GM19035 (cell line): ENCODE measurements around the gene PIP4K2B.
A peak's percentile ranks its signal among the peaks of the same experiment; 100 is the strongest.

Source experiments
- ATAC-seq: cut with Tn5 transposase; IDR thresholded peaks from one replicate; pipeline ENCODE4 v1.9.1; 2021; ENCODE audit not compliant: unreplicated experiment

PIP4K2B gene

DNA sequence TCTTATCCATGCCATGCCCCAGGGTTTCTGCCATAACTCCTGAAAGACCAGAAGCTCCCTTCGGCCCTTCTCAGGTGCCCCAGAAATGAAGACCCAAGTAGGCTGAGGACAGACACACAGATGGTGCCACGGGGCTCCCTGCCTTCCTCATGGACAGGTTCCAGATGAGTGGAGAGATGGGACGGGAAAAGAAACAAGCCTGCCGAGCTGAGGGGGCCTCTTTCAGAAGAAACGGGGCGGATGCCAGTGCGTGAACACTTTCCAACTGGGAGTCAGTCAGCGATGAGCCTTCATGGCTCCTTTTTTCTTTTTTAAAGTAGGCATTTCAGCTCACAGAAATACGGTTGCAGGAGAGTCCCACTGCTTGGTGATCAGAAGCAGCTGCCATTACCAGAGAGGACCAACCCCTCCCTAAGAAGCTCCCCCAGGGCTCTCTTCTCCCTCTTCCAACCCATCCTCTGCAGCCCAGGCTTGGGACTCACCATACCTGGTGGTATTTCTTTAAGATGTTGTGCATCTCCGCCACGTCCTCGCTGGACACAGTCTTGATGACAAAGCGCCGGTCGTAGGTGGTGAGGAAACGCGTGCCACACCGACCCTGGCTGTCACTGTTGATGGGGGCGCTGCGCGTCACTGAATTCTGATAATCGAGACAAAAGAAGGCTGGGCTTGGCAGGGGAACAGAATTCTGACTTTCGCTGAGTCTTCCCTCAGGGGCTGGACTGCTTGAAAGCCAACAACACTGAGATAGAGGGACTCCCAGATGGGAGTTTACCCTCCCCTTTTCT, 19.2 kb downstream of the PIP4K2B start:
- no peak for ATAC-seq

DNA sequence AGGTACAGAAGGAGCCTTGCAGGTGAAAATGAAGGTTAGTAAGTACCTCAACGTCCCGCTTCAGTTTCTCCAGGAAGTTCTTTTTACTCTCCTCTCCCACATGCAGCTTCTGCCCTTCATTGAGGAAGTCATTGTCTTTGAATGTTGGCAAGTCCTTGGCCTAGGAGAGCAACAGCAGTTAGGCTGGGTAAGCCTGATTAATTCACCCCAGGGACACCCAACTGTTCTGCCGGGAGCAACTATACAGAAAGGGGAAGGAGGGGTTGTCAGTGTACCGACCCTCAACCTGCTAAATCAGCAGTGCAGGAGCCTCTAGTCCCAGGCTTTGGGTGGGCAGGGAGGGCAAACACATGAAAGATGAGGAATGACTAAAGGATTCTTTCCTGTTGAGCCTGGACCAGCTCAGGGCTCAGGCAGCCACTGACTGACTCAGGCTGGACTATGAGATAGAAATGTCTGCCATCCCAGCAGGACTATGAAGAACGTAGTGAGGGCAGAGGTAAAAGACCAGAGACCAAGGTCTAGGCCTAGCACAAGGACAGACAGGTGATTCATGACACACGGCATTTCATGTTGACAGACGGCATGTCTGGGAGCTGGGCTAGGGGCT, 21.6 kb downstream of the PIP4K2B start:
- no peak for ATAC-seq

DNA sequence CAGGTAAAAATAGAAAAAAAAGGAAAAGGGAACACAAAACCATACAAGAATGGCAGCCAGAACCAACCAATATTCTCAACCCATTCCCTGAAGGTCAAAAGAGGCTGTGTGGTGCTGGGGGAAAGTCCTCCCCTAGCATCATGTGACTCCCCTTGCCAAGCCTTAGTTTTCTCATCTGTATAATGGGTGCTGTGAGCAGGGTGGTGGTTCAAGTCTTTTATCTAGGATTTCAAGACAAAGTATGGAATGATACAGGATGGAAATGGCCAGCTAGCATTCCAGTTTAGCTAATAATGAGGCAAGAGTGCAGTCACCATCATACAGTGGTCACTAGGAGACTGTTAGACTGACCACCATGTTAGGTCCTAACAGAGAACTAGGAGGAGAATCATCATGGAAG, 26.1 kb downstream of the PIP4K2B start:
- no peak for ATAC-seq

DNA sequence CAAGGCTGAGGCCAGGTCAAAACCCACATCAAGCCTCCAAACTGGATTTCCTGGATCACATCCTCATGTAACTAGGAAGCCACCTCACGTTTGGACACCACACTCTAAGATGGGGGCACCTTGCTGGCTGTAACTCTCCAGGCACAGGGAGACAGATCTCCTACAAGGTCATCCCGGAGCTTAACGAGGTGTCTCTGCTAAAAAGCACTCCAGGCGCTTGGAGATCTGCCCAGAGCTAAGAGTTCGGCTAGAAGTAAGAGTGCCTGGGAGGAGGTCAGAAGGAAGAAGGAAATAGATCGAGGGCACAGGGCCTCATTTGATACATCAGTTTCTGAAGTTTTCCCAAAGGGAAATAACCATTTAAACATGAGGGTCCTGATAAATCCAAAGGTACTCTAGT, 30.9 kb downstream of the PIP4K2B start:
- no peak for ATAC-seq

GRCh38 chr17:38766341-38766740, 33.0 kb downstream of the PIP4K2B start:
- ATAC-seq: no peak

DNA sequence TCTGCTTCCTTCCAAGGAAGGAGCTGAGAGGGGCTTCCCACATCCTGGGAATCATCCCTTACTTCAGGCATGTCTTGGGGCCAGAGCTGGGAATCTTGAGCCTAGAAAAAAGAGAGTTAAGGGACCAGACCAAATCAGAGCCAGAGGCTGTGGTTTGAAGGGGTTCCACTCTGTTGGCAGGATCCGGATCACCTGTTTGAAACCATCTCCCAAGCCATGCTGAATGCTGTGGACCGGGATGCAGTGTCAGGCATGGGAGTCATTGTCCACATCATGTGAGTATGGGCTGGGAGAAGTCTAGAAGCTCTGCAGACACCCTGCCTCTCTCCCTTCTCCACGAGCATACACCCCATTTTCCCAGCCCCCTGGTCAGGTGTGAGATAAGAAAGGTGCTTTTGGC, 37.1 kb downstream of the PIP4K2B start:
- ATAC-seq: no peak

DNA sequence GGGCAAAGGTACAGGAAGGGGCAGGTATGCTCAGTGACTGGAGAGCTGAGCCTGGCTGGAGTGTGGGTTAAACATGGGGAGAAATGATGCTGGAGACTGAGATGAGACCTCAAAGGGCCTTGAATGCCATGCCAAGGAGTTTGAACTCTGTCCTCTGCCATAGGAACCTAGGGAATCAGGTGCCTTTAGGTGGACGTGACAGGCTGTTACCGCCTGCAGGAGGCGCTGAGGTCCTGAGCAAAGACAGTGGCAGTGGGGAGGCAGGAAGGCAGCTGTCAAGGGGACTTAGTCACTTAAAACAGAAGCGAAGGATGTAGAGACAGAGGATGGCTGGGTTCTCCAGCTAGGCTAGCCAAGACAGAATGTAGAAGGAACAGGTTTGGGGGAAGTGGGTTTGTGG, 37.7 kb downstream of the PIP4K2B start:
- ATAC-seq: no peak

DNA sequence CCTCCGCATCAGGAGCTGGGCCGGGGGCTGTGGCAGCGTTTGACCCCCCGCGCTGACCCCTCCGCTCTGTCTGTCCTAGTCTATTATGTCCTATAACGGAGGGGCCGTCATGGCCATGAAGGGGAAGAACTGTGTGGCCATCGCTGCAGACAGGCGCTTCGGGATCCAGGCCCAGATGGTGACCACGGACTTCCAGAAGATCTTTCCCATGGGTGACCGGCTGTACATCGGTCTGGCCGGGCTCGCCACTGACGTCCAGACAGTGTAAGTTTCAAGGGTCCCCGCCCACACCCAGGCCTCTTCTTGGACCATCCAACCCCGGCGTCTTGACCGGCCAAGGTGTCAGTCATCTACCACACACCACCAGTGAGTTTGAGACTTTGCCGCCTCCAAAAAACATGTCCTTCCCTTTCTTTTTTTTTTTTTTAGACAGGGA, 46.3 kb downstream of the PIP4K2B start:
- ATAC-seq: no peak

- peak; percentile 95 for ATAC-seq
These were observed 46.9 kb downstream of the PIP4K2B start, which contains the start of gene PSMB3 for GRCh38 chr17:38752308-38753070. Gene PSMB3 (plus strand): TSS chr17:38752741. CDS start chr17:38752827, 86 bp downstream.

DNA sequence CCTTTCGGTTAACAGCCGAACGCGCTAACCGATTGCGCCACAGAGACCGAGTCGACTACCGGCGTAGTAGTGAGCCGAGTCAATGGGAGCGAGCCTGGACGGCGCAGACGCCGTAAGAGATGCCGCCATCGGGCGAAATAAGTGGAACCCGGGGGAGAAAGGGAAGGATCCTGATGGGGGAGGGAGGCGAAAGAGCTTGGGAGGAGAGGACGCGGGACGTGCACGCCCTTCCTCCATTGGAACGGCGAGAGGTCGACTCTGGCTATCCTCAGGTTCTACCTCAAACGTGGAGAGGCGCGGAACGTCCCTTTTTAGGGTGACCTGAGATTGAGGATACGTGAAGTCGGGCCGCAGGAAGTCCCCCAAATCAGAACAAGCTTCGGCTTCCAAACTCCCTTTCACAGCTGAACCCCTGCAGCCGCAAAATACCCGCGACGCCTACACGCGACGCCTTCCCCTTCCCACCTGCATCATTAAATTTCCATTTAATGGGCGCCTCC, 47.5 kb downstream of the PIP4K2B start:
- ATAC-seq: peak; percentile 26

GRCh38 chr17:38751144-38751807, 48.1 kb downstream of the PIP4K2B start:
- ATAC-seq: no peak

DNA sequence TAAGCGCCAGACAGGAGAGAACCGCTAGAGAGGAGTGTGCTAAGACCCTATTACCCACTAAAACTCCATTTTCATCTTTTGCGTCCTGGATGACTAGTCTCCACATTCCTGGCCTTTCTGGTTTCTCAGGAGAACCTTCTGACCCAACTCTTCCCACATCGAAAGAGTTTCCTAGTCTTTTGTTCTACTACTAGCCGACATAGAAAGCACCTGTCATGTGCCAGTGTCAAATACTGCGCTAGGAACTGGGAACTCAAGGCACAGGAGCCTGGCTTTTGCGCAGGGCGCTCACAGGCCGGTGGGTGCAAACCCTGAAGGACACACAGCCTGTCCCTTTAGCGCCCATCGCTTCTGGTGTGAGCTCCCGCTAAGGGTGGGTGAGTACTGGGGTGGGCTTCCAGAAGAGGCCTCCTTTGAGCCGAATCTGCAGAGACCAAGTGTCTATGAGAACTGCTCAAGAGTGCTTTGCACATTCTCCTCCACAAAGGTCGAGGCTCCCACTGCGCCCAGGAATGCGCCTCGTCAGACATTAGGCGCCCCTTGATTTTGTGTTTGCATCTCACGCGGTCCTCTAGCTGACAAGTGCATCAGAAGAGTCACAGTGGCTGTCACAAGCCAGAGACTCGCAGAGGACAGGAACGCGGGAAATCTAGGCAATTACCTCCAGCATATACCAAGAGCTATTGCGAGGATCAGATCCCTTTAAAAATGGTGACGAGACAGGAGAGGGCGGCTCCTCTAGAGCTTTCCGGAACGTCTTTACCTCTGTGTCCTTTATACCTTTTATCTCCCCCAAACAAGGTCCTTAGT, 48.8 kb downstream of the PIP4K2B start:
- no peak for ATAC-seq

- ATAC-seq: no peak
These were observed 49.4 kb downstream of the PIP4K2B start for GRCh38 chr17:38750044-38750311.

DNA sequence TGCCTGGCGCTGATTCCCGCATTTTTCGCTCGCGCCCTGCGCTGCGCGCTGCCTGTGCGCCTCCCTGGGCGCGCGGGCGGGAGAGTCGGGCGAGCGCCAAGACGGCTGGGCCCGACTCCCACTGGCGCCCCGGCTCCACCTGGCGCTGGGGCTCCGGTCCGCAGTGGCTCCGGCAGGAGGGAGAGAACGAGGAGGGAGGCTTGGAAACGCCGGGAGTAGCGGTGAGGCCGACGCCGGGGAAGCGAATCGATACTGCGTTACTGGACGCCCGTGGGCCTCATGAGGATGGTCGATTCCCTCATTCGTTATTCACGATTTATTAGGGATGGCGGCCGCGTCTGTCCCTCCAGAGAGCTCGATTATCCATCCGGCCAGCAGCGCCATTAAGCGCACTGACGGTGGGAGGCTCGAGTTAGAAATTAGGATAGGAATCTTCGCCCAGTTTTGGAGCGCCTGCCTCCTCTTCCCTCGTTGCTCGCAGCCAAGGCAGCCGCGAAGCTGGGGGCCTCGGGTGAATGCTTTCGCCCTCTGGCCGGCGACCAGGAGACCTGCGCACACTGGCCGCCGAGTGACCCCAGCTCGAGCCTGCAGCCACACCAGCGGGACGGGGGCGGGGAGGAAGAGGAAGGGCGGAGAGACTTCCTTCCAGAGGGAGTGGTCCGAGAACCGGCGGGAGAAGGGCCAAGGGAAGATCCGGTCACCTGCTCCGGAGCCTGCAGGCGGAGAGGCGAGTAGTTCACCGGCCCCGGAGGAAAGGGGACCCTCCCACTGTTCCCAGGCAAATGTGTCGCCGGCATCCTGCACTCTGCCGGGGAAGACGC, 49.9 kb downstream of the PIP4K2B start:
- ATAC-seq: no peak

DNA sequence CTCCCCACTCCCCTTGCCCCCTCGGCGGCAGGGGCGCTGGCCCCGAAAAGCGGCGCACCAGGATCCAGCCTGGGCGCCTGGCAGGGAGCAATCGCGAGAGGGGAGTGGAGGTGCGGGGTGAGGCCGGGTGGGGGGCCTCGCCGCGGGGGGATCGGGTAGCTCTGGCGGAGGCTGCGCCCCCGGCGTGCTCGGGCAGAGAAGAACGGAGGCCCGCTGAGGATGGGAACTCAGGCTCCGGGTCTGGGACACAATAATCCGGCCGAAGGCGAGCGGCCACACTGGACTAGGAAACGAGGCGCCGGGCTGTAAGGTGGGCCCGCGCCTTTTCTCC, 50.5 kb downstream of the PIP4K2B start:
- ATAC-seq: no peak

DNA sequence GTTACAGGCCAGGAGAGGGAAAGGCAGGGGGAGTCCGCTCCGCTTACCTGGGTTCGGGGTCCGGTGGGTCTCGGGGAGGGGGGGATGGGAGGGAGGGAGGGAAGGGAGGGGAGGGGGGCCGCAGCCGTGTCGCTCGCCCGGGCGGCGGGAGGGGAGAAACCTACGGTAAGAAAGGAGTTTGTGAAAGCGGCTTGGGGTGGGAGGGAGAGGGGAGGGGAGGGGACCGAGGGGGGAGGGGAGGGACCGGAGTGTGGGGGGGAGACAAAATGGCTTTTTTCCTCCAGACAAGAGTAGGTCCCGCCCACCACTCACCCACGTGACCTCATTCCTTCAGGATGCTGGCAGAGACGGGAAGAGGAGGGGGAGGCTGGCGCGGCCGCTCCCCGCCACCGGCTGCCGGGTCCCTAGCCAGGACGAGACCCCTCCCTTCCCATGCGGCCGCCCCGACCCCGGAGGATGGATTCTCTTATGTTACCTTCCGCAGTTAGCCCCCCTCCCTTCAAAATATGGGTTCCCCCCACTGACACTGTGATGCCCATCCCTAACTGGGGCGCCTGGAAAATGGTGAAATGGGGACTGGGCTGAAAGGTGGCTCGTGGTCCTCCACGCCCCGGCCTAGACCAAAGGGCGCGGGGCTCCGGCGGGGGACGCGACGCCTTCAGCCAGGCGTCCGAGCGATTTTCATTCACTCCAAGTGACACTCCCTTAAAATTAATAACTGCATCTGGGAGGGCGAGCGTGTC, 51.0 kb downstream of the PIP4K2B start, which contains the start of gene PCGF2:
PCGF2 (minus strand) TSS at position 188 of the 743 bp plus-strand sequence. CDS start 7,934 bp downstream, outside the sequence.
- ATAC-seq: no peak

- no peak for ATAC-seq
These were observed 51.8 kb downstream of the PIP4K2B start for GRCh38 chr17:38747463-38748148.

DNA sequence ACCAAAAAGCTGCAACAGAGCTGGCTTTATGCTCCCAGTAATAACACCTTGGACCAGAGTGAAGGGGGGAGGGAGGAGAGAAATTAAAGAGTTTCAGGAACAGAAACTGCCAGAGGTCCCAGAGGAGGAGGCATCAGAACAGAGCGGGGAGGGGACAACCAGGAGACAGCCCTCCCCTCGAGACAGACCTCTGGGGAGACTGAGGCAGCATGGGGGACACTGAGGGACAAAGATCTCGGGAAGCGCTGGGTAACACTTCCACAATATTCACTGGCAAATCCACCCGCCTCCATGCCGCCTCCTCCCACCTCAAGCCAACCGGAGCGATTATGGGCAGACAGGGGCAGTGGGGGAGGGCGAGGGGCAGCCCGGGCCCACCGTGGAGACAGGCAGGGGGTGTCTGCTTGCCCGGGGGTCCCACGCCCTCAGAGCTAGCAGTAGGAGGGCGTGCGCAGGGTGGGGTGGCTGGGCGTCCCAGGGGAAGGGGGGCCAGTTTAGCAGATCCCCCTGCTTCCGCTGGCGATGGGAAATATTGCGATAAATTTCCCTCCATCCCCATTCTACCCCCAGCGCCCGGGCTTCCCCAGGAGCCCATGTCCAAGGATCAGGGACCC, 52.4 kb downstream of the PIP4K2B start:
- no peak for ATAC-seq
